Measurements from ENCODE around the gene CCDC9B.

The CCDC9B gene

DNA sequence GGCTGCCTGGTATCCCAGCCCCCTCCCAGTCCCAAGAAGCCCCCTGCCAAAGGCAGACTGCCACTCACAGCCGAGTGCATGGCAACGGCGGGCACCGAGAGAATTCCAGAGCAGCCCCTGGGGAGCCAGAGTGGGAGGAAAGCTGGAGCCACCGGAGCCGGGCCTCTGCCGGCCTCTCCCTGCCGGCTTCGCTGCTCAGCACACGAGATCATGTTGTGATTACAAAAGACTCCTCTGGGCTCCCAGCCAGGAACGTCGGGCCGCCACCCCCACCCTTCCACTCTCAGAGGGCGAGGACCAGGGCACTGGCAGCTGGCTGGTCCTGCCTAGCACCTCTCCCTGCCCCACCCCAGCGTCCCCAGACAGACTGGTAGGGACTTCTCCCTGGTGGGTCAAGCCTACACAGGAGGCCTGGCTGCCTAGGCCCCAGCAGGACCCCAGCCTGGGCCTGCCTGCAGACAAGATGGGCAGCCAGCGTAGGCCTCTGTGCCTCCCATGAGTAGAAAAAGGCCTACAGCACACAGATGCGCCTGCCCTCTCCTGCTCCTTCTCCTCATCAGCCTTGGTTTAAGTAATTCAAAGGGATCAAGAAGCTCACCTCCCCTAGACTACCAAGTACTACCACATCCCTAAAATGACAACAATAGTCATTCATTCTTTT is at the start of gene CCDC9B:
Gene CCDC9B, minus strand, starts transcription at position 200 of the 661 bp plus-strand sequence. Its CDS starts 120 bp downstream, at position 80.
- H3K9ac ChIP-seq (ENCODE audit: low read depth, low read length): no peak within 1 kb of the TSS
- H3K9me3 ChIP-seq (ENCODE audit: control insufficient read depth, insufficient read depth, low read length): no peaks in the 10 kb centered on the region
- peaks cover 26% of the 10 kb centered on the region; the same call in 1 of the 2 replicates for H3K4me1 ChIP-seq (ENCODE audit: insufficient read depth, low read length)
- no peaks in the 10 kb centered on the region for H3K36me3 ChIP-seq (ENCODE audit: insufficient read depth, low read length)

GRCh38 chr15:40389824-40390595 is 49.3 kb upstream of the CCDC9B start:
- H3K36me3 ChIP-seq (ENCODE audit: insufficient read depth, low read length): peaks cover 53% of the 10 kb centered on the region
- no peak overlapping the region for H3K9ac ChIP-seq (ENCODE audit: low read depth, low read length)
- peaks cover 4% of the 10 kb centered on the region for H3K9me3 ChIP-seq (ENCODE audit: control insufficient read depth, insufficient read depth, low read length)
- no peaks in the 10 kb centered on the region for H3K4me1 ChIP-seq (ENCODE audit: insufficient read depth, low read length)

- H3K36me3 ChIP-seq (ENCODE audit: insufficient read depth, low read length): peaks cover 53% of the 10 kb centered on the region
- no peak overlapping the region for H3K9ac ChIP-seq (ENCODE audit: low read depth, low read length)
- peaks cover 4% of the 10 kb centered on the region for H3K9me3 ChIP-seq (ENCODE audit: control insufficient read depth, insufficient read depth, low read length)
- H3K4me1 ChIP-seq (ENCODE audit: insufficient read depth, low read length): no peaks in the 10 kb centered on the region
Observed at GRCh38 chr15:40388941-40389823, 48.4 kb upstream of the CCDC9B start.

GRCh38 chr15:40386480-40386879 is 45.7 kb upstream of the CCDC9B start:
- peaks cover 7% of the 10 kb centered on the region; the same call in 1 of the 2 replicates for H3K4me1 ChIP-seq (ENCODE audit: insufficient read depth, low read length)
- H3K9ac ChIP-seq (ENCODE audit: low read depth, low read length): no peak overlapping the region
- peaks cover 4% of the 10 kb centered on the region for H3K9me3 ChIP-seq (ENCODE audit: control insufficient read depth, insufficient read depth, low read length)
- H3K36me3 ChIP-seq (ENCODE audit: insufficient read depth, low read length): peaks cover 41% of the 10 kb centered on the region

DNA sequence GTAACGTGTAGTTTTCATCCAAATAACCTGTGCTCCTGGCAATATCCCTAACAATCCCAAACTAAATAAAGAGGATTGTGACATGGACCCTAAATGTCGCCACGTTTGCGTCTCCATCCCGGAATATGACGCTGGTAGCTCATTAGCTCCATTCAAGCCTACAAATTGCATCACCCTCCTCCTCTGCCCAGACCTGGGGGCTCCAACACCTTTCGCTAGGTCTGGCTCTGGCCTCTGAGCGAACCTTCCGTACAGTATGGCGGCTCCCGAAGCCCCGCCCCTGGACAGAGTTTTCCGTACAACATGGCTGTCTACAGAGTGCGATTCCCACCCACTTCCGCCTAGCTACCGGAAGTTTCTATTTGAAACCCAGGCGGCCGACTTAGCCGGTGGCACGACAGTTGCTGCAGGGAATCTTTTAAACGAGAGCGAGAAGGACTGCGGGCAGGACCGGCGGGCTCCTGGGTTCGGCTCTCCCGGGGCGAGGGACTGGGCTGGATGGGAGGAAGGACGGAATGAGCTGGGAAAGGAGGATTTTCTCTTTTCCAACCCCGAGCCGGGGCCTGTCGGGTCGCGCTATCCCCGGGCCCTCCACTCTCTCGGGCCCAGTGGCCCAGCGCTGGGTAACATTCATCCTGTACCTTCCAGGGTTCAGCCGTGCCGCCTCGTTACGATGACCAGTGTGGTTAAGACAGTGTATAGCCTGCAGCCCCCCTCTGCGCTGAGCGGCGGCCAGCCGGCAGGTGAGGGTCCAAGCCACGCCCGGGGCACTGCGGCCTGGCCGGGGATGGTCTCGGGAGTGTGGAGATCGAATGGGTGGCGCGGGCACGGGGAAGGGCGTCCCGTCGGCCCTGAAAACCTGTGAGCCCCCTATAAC is 42.1 kb upstream of the CCDC9B start, which contains the start of gene KNSTRN:
Gene KNSTRN, plus strand, starts transcription at position 142 of the 877 bp plus-strand sequence. Its CDS starts 115 bp downstream, at position 257.
- Histone ChIP-seq H3K9ac (ENCODE audit: low read depth, low read length) (peak within 1 kb of the TSS; percentile 91), H3K4me1 (ENCODE audit: insufficient read depth, low read length) (peaks cover 7% of the 10 kb centered on the region; the same call in 1 of the 2 replicates), H3K36me3 (ENCODE audit: insufficient read depth, low read length) (peaks cover 23% of the 10 kb centered on the region), H3K9me3 (ENCODE audit: control insufficient read depth, insufficient read depth, low read length) (peaks cover 4% of the 10 kb centered on the region)

- Histone ChIP-seq H3K9ac (ENCODE audit: low read depth, low read length) (peak overlapping the region; percentile 91), H3K4me1 (ENCODE audit: insufficient read depth, low read length) (peaks cover 7% of the 10 kb centered on the region; the same call in 1 of the 2 replicates)
Observed at GRCh38 chr15:40381818-40382529, 41.2 kb upstream of the CCDC9B start.

DNA sequence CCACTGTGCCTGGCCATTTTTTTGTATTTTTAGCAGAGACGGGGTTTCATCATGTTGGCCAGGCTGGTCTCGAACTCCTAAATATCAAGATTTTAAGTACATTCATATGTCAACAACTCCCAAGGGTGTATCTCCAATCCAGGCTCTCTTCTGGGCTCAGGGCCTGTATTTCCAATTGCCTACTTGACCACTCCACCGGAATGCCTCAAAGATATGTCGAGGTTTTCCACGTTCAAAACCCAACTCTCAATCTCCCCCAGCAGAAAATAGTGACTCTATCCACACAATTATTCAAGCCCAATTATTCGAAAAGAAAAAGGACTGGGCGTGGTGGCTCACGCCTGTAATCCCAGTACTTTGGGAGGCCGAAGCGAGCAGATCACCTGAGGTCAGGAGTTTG is 39.9 kb upstream of the CCDC9B start:
- Histone ChIP-seq H3K4me1 (ENCODE audit: insufficient read depth, low read length) (peaks cover 7% of the 10 kb centered on the region; the same call in 1 of the 2 replicates), H3K9me3 (ENCODE audit: control insufficient read depth, insufficient read depth, low read length) (no peaks in the 10 kb centered on the region), H3K9ac (ENCODE audit: low read depth, low read length) (no peak overlapping the region), H3K36me3 (ENCODE audit: insufficient read depth, low read length) (peaks cover 3% of the 10 kb centered on the region; the same call in 1 of the 2 replicates)

More at GRCh38 chr15:40381818-40382529, 41.2 kb upstream of the CCDC9B start:
- H3K9me3 ChIP-seq (ENCODE audit: control insufficient read depth, insufficient read depth, low read length): no peaks in the 10 kb centered on the region
- peaks cover 15% of the 10 kb centered on the region for H3K36me3 ChIP-seq (ENCODE audit: insufficient read depth, low read length)

DNA sequence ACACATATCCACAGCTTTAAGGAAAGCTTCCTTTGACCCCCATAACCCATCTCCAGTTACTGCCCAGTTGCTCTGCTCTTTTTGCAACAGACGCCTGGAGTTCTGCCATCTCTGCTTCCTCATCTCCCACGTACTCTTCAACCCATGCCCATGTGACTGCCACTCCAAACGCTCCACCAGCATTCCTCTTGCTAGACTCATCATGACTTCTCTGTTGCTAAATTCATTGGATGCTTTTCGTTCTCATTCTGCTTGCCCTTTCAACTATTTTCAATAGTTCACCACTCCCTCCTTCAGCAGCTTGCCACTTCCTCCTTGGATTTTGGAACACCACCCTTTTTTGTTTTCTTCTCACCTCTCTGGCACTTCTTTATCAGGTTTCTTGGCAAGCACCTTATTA is 39.1 kb upstream of the CCDC9B start:
- H3K9me3 ChIP-seq (ENCODE audit: control insufficient read depth, insufficient read depth, low read length): no peaks in the 10 kb centered on the region
- H3K4me1 ChIP-seq (ENCODE audit: insufficient read depth, low read length): peaks cover 7% of the 10 kb centered on the region; the same call in 1 of the 2 replicates
- H3K9ac ChIP-seq (ENCODE audit: low read depth, low read length): no peak overlapping the region
- H3K36me3 ChIP-seq (ENCODE audit: insufficient read depth, low read length): no peaks in the 10 kb centered on the region

- Histone ChIP-seq H3K9ac (ENCODE audit: low read depth, low read length) (no peak overlapping the region), H3K9me3 (ENCODE audit: control insufficient read depth, insufficient read depth, low read length) (no peaks in the 10 kb centered on the region), H3K4me1 (ENCODE audit: insufficient read depth, low read length) (peaks cover 7% of the 10 kb centered on the region; the same call in 1 of the 2 replicates), H3K36me3 (ENCODE audit: insufficient read depth, low read length) (no peaks in the 10 kb centered on the region)
Observed at GRCh38 chr15:40379374-40379773, 38.6 kb upstream of the CCDC9B start.

DNA sequence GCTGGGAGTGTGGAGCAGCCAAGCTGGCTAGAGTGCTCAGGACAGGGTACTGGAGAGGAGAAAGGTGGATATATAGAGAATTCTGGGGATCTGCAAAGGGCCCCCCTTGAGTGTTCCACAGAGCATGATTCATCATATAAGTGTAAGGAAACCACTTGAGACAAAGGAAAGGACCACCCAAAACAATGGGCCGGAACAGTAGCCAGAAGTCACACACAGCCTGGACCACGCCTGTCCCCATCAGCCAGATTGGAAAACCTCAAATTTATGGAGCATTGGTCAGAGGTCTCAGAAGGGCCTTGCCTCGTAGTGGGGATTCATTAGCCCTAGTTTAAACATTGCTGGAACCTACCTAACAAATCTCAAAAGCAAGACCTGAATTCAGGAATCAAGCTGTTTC is 36.9 kb upstream of the CCDC9B start:
- no peak overlapping the region for H3K9ac ChIP-seq (ENCODE audit: low read depth, low read length)
- H3K9me3 ChIP-seq (ENCODE audit: control insufficient read depth, insufficient read depth, low read length): no peaks in the 10 kb centered on the region
- no peaks in the 10 kb centered on the region for H3K36me3 ChIP-seq (ENCODE audit: insufficient read depth, low read length)
- H3K4me1 ChIP-seq (ENCODE audit: insufficient read depth, low read length): peaks cover 9% of the 10 kb centered on the region

DNA sequence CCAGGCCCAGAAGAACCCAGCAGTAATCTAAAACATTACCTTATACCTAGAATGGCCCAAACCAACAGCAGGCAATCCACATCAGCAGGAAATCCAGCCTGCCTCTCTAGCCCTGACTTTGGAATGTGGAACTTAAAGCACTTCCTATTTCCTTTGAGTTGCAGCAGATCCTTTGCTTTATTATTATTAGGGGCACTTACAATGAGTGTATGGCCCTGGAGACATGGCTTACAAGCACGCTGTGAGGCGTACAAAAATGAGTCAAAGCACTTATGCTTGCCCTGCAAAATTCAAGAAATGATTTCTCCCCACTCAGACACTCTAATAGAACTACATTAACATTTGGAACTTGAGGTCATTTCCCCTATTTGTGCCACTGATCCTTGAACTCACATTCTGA is 32.2 kb upstream of the CCDC9B start:
- peaks cover 9% of the 10 kb centered on the region for H3K4me1 ChIP-seq (ENCODE audit: insufficient read depth, low read length)
- no peaks in the 10 kb centered on the region for H3K36me3 ChIP-seq (ENCODE audit: insufficient read depth, low read length)
- no peaks in the 10 kb centered on the region; the same call in 1 of the 2 replicates for H3K9me3 ChIP-seq (ENCODE audit: control insufficient read depth, insufficient read depth, low read length)
- no peak overlapping the region for H3K9ac ChIP-seq (ENCODE audit: low read depth, low read length)

GRCh38 chr15:40369971-40370370 is 29.2 kb upstream of the CCDC9B start:
- Histone ChIP-seq H3K36me3 (ENCODE audit: insufficient read depth, low read length) (no peaks in the 10 kb centered on the region), H3K9ac (ENCODE audit: low read depth, low read length) (no peak overlapping the region), H3K9me3 (ENCODE audit: control insufficient read depth, insufficient read depth, low read length) (no peaks in the 10 kb centered on the region; the same call in 1 of the 2 replicates), H3K4me1 (ENCODE audit: insufficient read depth, low read length) (peaks cover 9% of the 10 kb centered on the region)

GRCh38 chr15:40369474-40369869 is 28.7 kb upstream of the CCDC9B start:
- H3K9me3 ChIP-seq (ENCODE audit: control insufficient read depth, insufficient read depth, low read length): no peaks in the 10 kb centered on the region; the same call in 1 of the 2 replicates
- no peaks in the 10 kb centered on the region for H3K36me3 ChIP-seq (ENCODE audit: insufficient read depth, low read length)
- H3K9ac ChIP-seq (ENCODE audit: low read depth, low read length): no peak overlapping the region
- peaks cover 9% of the 10 kb centered on the region for H3K4me1 ChIP-seq (ENCODE audit: insufficient read depth, low read length)

Data from ES-I3 (cell line).